Fibroblast of lung (primary cell): ENCODE measurements around the gene CACNB2. TPM values are rescaled to one million over a fixed set of nuclear protein-coding genes. Genes with fewer than 3 reads are reported as not detected.
"Not testable (repeated sequence)": the region's sequence is repeated elsewhere in the genome, so short reads cannot be mapped to it uniquely, and the experiment has no call there.

Source experiments
- DNase-seq, 2 donors: peaks; one replicate each; pipeline versions ENCODE4 v3.0.0 to v3.0.0-alpha.2; 2010; ENCODE audit warnings: low read depth in 2 of 2
- H2AFZ ChIP-seq: 2 replicates; pipeline ENCODE4 v1.5.1; 2012; ENCODE audit warnings: low read length, control low read depth, inconsistent platforms
- H3K27ac ChIP-seq: 2 replicates; pipeline ENCODE4 v1.5.1; 2011; ENCODE audit warnings: low read length, control low read depth; ENCODE audit not compliant: insufficient read depth
- H3K27me3 ChIP-seq: 2 replicates; pipeline ENCODE4 v1.5.1; 2011; ENCODE audit warnings: mild to moderate bottlenecking, low read length; ENCODE audit not compliant: control insufficient read depth, insufficient read depth
- H3K36me3 ChIP-seq: 2 replicates; pipeline ENCODE4 v1.5.1; 2011; ENCODE audit warnings: low read length; ENCODE audit not compliant: control insufficient read depth, insufficient read depth
- H3K4me1 ChIP-seq: 2 replicates; pipeline ENCODE4 v1.5.1; 2011; ENCODE audit warnings: low read length; ENCODE audit not compliant: control insufficient read depth, insufficient read depth; ENCODE audit errors: extremely low read depth
- H3K4me2 ChIP-seq: 2 replicates; pipeline ENCODE4 v1.5.1; 2011; ENCODE audit warnings: low read length, control low read depth; ENCODE audit not compliant: insufficient read depth; ENCODE audit errors: extremely low read depth
- H3K4me3 ChIP-seq, 4 experiments: fragments of 200-600 bp in 1 of 4; sonication (generic) in 1 of 4; replicated peaks in 1 of 4; 2 replicates each; pipeline ENCODE4 v1.5.1; 2011 to 2016; ENCODE audit warnings: low read length in 4 of 4, low read depth in 3 of 4, mild to moderate bottlenecking in 3 of 4, control low read depth in 2 of 4, inconsistent platforms in 1 of 4, mixed read lengths in 1 of 4; ENCODE audit not compliant: insufficient read depth in 1 of 4; ENCODE audit errors: control extremely low read depth in 1 of 4
- H3K79me2 ChIP-seq: 2 replicates; pipeline ENCODE4 v1.5.1; 2012; ENCODE audit warnings: mild to moderate bottlenecking, low read length, inconsistent platforms; ENCODE audit not compliant: control insufficient read depth, insufficient read depth
- H3K9ac ChIP-seq: 2 replicates; pipeline ENCODE4 v1.5.1; 2011; ENCODE audit warnings: mild to moderate bottlenecking, low read length, control low read depth; ENCODE audit not compliant: insufficient read depth
- H3K9me3 ChIP-seq: 2 replicates; pipeline ENCODE4 v1.5.1; 2012; ENCODE audit warnings: low read depth, low read length; ENCODE audit not compliant: control insufficient read depth, insufficient read depth
- H4K20me1 ChIP-seq: 2 replicates; pipeline ENCODE4 v1.5.1; 2011; ENCODE audit warnings: low read length; ENCODE audit not compliant: control insufficient read depth, insufficient read depth; ENCODE audit errors: extremely low read depth
- EZH2 ChIP-seq: IDR thresholded peaks from 2 replicates; pipeline ENCODE4 v1.5.1; 2012; ENCODE audit warnings: low read length, control low read depth, mild to moderate bottlenecking; ENCODE audit errors: missing control alignments
- polyA plus RNA-seq, 2 donors: library from polyadenylated mRNA; depleted of rRNA in 1 of 2; stranded (reverse) in 1 of 2; unstranded in 1 of 2; fragments of >200 nt; gene quantifications; 2 replicates each; pipeline ENCODE4 v1.2.1, GENCODE V29; 2011 to 2012; ENCODE audit warnings: missing spikeins in 1 of 2
- total RNA-seq: library from RNA; depleted of rRNA; stranded (reverse); fragments of >200 nt; gene quantifications from 2 replicates; pipeline ENCODE4 v1.2.1, GENCODE V29; 2014
- TF ChIP-seq, protein P1 (sequence below), 2 donors: IDR thresholded peaks in 1 of 2; conservative IDR thresholded peaks in 1 of 2; 1 replicate in 1 of 2; 2 replicates in 1 of 2; pipeline ENCODE4 v1.5.1; 2011 to 2012; ENCODE audit warnings: low read length in 2 of 2, control low read depth in 1 of 2, inconsistent platforms in 1 of 2, low read depth in 1 of 2, mild to moderate bottlenecking in 1 of 2

Gene CACNB2
- total and polyA plus RNA-seq, 2 donors (not counting 1 experiment from before 2014, with no cell fraction given): 0.66 to 0.70 TPM

DNA sequence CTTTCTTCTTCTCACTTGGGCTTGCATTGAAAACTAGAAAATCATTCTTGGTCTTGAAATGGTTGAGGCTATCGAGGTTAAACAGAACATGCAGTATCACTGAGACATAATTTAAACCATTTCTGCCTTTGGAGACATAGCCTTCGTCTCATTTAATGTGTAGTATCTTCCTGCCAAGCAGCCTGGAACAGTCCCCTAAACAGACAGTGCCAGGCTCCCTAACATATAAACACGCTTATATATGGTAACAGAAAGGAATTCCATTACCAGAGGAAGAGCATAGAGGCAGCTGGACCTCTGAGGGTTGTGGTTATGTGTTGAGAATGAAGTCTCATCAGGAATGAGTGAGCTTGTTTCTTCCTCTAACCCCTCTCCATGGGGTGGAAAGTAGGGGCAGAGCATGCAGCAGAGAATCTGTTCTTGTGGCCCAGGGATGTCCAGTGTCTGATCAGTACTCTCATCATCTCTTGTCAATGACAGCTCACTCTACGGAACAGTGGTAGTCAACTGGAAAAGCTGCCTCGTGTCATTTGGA, 11.2 kb downstream of the CACNB2 start:
- H3K9me3 ChIP-seq: no peaks in the 10 kb centered on the region
- no peak overlapping the region for H3K27ac ChIP-seq
- no peaks in the 10 kb centered on the region for H3K27me3 ChIP-seq
- H2AFZ ChIP-seq: no peak overlapping the region
- H3K36me3 ChIP-seq: no peaks in the 10 kb centered on the region
- no peaks in the 10 kb centered on the region for H3K79me2 ChIP-seq
- H3K4me3 ChIP-seq: no peak overlapping the region
- no peaks in the 10 kb centered on the region for H3K4me1 ChIP-seq
- H3K9ac ChIP-seq: no peak overlapping the region
- DNase-seq: no peak
- H3K4me2 ChIP-seq: no peak overlapping the region
- no peaks in the 10 kb centered on the region for H4K20me1 ChIP-seq
- TF ChIP-seq, protein P1, sequence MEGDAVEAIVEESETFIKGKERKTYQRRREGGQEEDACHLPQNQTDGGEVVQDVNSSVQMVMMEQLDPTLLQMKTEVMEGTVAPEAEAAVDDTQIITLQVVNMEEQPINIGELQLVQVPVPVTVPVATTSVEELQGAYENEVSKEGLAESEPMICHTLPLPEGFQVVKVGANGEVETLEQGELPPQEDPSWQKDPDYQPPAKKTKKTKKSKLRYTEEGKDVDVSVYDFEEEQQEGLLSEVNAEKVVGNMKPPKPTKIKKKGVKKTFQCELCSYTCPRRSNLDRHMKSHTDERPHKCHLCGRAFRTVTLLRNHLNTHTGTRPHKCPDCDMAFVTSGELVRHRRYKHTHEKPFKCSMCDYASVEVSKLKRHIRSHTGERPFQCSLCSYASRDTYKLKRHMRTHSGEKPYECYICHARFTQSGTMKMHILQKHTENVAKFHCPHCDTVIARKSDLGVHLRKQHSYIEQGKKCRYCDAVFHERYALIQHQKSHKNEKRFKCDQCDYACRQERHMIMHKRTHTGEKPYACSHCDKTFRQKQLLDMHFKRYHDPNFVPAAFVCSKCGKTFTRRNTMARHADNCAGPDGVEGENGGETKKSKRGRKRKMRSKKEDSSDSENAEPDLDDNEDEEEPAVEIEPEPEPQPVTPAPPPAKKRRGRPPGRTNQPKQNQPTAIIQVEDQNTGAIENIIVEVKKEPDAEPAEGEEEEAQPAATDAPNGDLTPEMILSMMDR (conservative IDR thresholded peaks at IDR 0.05 in 1 of 2, IDR thresholded peaks at IDR 0.05 in 1 of 2; ENCODE audit: low read depth in 1 of 2, low read length in 2 of 2): no peak
- no peak for TF ChIP-seq EZH2

DNA sequence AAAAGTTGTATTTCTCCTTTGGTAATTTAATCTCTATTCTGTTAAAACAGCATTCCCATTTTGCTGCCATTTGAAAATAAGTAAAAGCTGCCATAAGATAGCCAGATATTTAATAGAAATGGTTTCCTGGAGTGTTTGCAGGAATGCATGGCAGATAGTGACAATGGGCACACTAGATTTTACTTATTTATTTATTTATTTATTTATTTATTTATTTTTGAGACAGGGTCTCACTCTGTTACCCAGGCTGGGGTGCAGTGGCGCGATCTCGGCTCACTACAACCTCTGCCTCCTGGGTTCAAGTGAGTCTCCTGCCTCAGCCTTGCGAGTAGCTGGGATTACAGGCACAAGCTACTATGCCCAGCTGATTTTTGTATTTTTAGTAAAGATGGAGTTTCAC, 13.2 kb downstream of the CACNB2 start:
- not testable (repeated sequence) for H3K4me2 ChIP-seq, H3K27me3 ChIP-seq, DNase-seq, H3K4me3 ChIP-seq, H3K9me3 ChIP-seq, H3K9ac ChIP-seq, H2AFZ ChIP-seq, H4K20me1 ChIP-seq, H3K4me1 ChIP-seq, H3K36me3 ChIP-seq, H3K79me2 ChIP-seq, H3K27ac ChIP-seq

DNA sequence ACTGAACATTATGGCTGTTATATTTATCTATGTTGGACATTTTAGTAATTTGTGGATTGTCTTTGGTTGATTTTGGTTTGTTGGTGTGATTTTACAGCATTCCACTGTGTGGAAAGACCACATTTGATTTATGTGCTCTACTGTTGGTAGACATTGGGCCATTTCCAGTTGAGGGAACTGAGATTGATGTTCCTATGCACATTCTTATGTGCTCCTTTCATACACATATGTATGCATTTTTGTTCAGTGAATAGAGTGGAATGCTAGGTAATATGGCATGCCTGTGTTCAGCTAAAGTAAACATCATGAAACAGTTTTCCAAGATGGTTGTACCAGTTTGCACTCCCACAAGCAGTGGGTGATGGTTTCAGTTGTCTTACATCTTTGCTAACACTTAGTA, 15.1 kb downstream of the CACNB2 start:
- no peaks in the 10 kb centered on the region for H3K27me3 ChIP-seq
- H3K36me3 ChIP-seq: no peaks in the 10 kb centered on the region
- H3K4me2 ChIP-seq: no peak overlapping the region
- H3K4me3 ChIP-seq: no peak overlapping the region
- H3K9me3 ChIP-seq: no peaks in the 10 kb centered on the region
- H3K79me2 ChIP-seq: no peaks in the 10 kb centered on the region
- H3K4me1 ChIP-seq: peaks cover 12% of the 10 kb centered on the region
- no peak overlapping the region for H3K27ac ChIP-seq
- H3K9ac ChIP-seq: no peak overlapping the region
- H4K20me1 ChIP-seq: no peaks in the 10 kb centered on the region
- peak in 1 of 2 donors; percentile 53 for DNase-seq
- TF ChIP-seq EZH2: no peak
- TF ChIP-seq, protein P1 (conservative IDR thresholded peaks at IDR 0.05 in 1 of 2, IDR thresholded peaks at IDR 0.05 in 1 of 2; ENCODE audit: low read depth in 1 of 2, low read length in 2 of 2): no peak
- no peak overlapping the region for H2AFZ ChIP-seq

DNA sequence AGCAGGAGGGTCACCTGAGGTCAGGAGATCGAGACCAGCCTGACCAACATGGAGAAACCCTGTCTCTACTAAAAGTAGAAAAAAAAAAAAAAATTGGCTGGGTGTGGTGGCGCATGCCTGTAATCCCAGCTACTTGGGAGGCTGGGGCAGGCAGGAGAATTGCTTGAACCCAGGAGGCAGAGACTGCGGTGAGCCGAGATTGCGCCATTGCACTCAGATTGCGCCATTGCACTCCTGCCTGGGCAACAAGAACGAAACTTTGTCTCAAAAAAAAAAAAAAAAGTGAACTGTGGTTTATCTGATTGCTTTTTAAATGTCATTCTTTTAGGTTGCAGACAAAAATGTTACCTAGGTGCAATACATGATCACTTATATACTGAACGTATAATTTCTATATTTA, 16.6 kb downstream of the CACNB2 start:
- H3K4me3 ChIP-seq, H3K4me2 ChIP-seq, H3K27me3 ChIP-seq, H3K9me3 ChIP-seq, H4K20me1 ChIP-seq, H2AFZ ChIP-seq, H3K36me3 ChIP-seq, H3K27ac ChIP-seq, DNase-seq, H3K9ac ChIP-seq, H3K79me2 ChIP-seq: not testable (repeated sequence)
- peaks cover 12% of the 10 kb centered on the region for H3K4me1 ChIP-seq
